ENCODE measurements around the gene KCNF1. TPM values are rescaled to one million over a fixed set of nuclear protein-coding genes. Genes with fewer than 3 reads are reported as not detected.
A peak's percentile ranks its signal among the peaks of the same experiment; 100 is the strongest.

The KCNF1 gene
- total RNA-seq, 1 experiment from 2014 or later = 3.2 TPM

- no peak overlapping the region for H3K27ac Mint-ChIP-seq
- H3K23ac ChIP-seq (ENCODE audit: insufficient read length, low read depth, low read length) = no peak overlapping the region
- TF ChIP-seq CTCF (conservative IDR thresholded peaks at IDR 0.05) = peak; percentile 67
- no peaks in the 10 kb centered on the region for H3K79me2 ChIP-seq (ENCODE audit: insufficient read depth, low read length)
- H3K56ac ChIP-seq (ENCODE audit: insufficient read length, low read depth, low read length) = no peak overlapping the region
- no peak overlapping the region for H2BK12ac ChIP-seq (ENCODE audit: insufficient read length, low read depth, low read length)
- no peaks in the 10 kb centered on the region for H3K79me1 ChIP-seq (ENCODE audit: insufficient read depth, low read depth, low read length, poor library complexity, severe bottlenecking)
- no peak overlapping the region for H4K5ac ChIP-seq (ENCODE audit: insufficient read length, low read depth, low read length)
- peak overlapping the region; percentile 12 for H3K18ac ChIP-seq (ENCODE audit: insufficient read length, low read depth, low read length)
- peaks cover 2 to 8% of the 10 kb centered on the region in 2 experiments; a peak in 4 of 5 replicates for H3K9me3 Mint-ChIP-seq
- H3K36me3 Mint-ChIP-seq (ENCODE audit: insufficient read depth in 1 of 3, low read depth in 3 of 3) = peaks cover 0 to 9% (median 2%) of the 10 kb centered on the region in 3 experiments; a peak in 4 of 7 replicates
- no peak overlapping the region for H4K91ac ChIP-seq (ENCODE audit: insufficient read length, low read depth, low read length)
- H3K27me3 ChIP-seq (ENCODE audit: insufficient read depth, low read length) = peaks cover 14% of the 10 kb centered on the region; the same call in 1 of the 2 replicates
- H2BK5ac ChIP-seq (ENCODE audit: insufficient read length, low read length) = no peak overlapping the region
- WGBS (ENCODE audit: extremely low coverage, insufficient read length, low lambda C conversion rate) = no CpG with 5 or more reads among the region's 7 CpGs
- peak; percentile 77 for DNase-seq
- peaks cover 49% of the 10 kb centered on the region for H3K27me3 Mint-ChIP-seq (ENCODE audit: low read depth)
- peaks cover 2% of the 10 kb centered on the region; the same call in 1 of the 2 replicates for H3K4me1 ChIP-seq (ENCODE audit: insufficient read depth, low read length)
- no peak overlapping the region for H2AFZ ChIP-seq (ENCODE audit: low read length)
- no peak overlapping the region for H3T11ph ChIP-seq (ENCODE audit: low read length)
- H3K14ac ChIP-seq (ENCODE audit: insufficient read depth, low read length) = no peak overlapping the region
- H3K9me3 ChIP-seq (ENCODE audit: control insufficient read depth, low read depth, low read length) = no peaks in the 10 kb centered on the region
- no peak overlapping the region for H3K9ac ChIP-seq (ENCODE audit: extremely low read depth, insufficient read length, low read length)
- H3K4me2 ChIP-seq (ENCODE audit: insufficient read depth, insufficient read length, low read length) = no peak overlapping the region
- no peaks in the 10 kb centered on the region for H3K23me2 ChIP-seq (ENCODE audit: insufficient read length, low read depth, low read length, poor library complexity, severe bottlenecking)
- no peak overlapping the region for H3K27ac ChIP-seq (ENCODE audit: insufficient read length, low read depth, low read length)
- no peak overlapping the region for H4K8ac ChIP-seq (replicated peaks; ENCODE audit: insufficient read length, low read depth, low read length)
- H3K4me1 Mint-ChIP-seq = peaks cover 32 to 56% of the 10 kb centered on the region in 2 experiments
- H2AK5ac ChIP-seq (ENCODE audit: insufficient read length, low read length) = no peak overlapping the region
- no peak overlapping the region for H2BK120ac ChIP-seq (ENCODE audit: low read depth, low read length, poor library complexity, severe bottlenecking)
- H4K20me1 ChIP-seq (ENCODE audit: control insufficient read depth, insufficient read depth, insufficient read length) = no peaks in the 10 kb centered on the region
- H3K4me3 Mint-ChIP-seq = no peak overlapping the region; a peak in 1 of 5 replicates
- H2BK20ac ChIP-seq (ENCODE audit: low read depth, low read length, poor library complexity, severe bottlenecking) = no peak overlapping the region
- no peak overlapping the region for H2BK15ac ChIP-seq (ENCODE audit: low read depth, low read length)
- H3K4ac ChIP-seq (ENCODE audit: low read depth, low read length) = no peak overlapping the region
These were observed 2.5 kb downstream of the KCNF1 start for GRCh38 chr2:10914272-10914693.

Data from H9 (cell line).